ENCODE data around the gene CACNG1.
"Not testable (repeated sequence)": the region's sequence is repeated elsewhere in the genome, so short reads cannot be mapped to it uniquely, and the experiment has no call there.

Gene CACNG1

DNA sequence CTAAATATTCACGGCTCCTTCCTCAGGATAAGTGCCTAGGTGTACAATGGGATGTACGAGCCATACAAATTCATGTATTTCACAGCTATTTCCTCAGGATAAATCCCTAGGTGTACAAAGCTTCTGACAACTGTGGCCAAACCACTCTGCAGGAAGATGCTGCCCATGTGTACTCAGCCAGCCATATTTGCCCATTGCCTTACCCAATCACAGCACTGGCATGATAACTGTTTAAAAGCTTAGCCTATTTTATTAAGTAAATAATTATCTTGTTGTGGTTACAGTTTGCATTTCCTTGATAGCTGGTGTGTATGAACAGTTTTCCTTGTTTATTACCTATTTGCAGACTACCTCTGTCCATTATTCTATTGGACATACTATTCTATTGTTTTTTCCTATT lies 35.1 kb downstream of the CACNG1 start:
- DNase-seq (ENCODE audit: low read depth): no peak

GRCh38 chr17:67080804-67081203 lies 36.5 kb downstream of the CACNG1 start:
- DNase-seq (ENCODE audit: low read depth): no peak

- no peak for DNase-seq (ENCODE audit: low read depth)
Observed at GRCh38 chr17:67082107-67082506, 37.8 kb downstream of the CACNG1 start.

DNA sequence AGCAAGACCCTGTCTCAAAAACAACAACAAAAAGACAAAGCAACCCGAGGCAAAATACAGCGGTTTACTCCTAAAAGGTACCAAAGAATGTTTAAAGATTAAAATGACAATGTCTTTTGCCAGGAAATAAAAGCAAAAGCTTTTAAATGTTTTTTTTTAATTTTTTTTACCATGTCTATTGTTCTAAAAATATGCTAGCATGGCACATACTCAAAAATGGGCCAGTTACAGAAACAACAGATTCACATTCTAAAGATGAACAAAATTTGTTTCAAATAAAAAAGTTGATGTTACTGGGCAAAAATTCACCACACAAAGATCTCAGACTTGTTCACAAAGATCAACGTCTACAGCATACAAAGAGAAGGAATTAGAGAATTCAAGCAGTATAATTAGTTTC lies 41.1 kb downstream of the CACNG1 start:
- DNase-seq (ENCODE audit: low read depth): no peak

- no peak for DNase-seq (ENCODE audit: low read depth)
Observed at GRCh38 chr17:67088639-67089038, 44.3 kb downstream of the CACNG1 start.

GRCh38 chr17:67090341-67090740 lies 46.0 kb downstream of the CACNG1 start:
- no peak for DNase-seq (ENCODE audit: low read depth)

GRCh38 chr17:67092291-67092690 lies 47.9 kb downstream of the CACNG1 start:
- DNase-seq (ENCODE audit: low read depth): no peak

DNA sequence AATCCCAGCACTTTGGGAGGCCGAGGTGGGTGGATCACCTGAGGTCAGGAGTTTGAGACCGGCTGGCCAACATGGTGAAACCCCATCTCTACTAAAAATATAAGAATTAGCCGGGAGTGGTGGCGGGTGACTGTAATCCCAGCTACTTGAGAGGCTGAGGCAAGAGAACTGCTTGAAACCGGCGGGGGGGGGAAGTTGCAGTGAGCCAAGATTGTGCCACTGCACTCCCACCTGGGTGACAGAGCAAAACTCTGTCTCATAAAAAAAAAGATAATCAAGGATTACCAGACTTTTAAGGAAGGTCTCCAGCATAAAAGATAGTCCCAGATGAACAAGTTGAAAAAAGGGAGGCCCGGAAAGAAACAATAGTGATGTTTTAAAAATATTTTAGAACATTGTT lies 48.4 kb downstream of the CACNG1 start:
- DNase-seq (ENCODE audit: low read depth): not testable (repeated sequence)

GRCh38 chr17:67093348-67093747 lies 49.0 kb downstream of the CACNG1 start:
- no peak for DNase-seq (ENCODE audit: low read depth)

DNA sequence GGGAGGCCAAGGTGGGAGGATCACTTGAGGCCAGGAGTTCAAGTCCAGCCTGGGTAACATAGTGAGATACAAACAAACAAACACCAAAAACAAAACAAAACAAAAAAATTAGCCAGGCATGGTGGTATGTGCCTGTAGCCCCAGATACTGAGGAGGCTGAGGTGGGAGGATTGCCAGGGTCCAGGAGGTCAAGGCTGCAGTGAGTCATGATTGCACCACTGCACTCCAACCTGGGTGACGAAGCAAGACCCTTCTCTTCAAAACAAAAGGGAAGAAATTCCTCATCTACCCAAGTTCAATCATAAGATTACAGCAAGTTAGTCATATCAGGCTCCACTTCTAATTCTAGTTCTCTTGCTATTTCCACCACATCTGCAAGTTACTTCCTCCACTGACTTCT lies 50.9 kb downstream of the CACNG1 start:
- not testable (repeated sequence) for DNase-seq (ENCODE audit: low read depth)

DNA sequence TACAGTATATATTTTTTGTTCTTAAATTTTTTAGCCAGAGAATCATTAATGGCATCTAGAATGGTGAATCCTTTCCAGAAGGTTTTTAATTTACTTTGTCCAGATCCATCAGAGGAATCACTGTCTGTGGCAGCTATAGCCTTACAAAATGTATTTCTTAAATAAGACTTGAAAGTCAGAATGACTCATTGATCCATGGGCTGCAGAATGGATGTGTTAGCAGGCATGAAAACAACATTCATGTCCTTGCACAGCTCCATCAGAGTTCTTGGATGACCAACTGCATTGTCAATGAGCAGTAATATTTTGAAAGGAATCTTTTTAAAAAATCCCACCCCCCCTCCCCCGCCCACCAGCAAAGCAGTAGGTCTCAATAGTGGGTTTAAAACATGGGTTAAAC lies 51.4 kb downstream of the CACNG1 start:
- no peak for DNase-seq (ENCODE audit: low read depth)

- DNase-seq (ENCODE audit: low read depth): no peak
Observed at GRCh38 chr17:67096609-67097008, 52.3 kb downstream of the CACNG1 start.

DNA sequence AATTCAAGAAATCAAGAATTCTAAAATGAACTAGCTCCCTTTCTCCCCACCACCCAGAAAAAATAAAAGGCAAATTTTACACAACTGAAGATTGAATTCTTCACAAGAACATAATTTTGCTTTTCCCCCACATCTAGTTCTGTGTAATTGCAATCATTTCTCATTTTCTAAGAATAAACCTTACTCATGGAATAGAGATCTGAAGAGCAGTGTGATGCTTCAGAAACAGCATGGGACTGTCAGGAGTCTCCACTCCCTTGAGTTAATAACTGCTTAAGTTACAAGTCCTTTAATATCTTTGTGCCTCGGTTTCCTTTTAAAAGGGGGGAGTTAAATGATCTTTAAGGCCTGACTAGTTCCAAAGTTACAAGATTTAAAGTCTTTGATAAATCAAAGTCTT lies 53.7 kb downstream of the CACNG1 start:
- DNase-seq (ENCODE audit: low read depth): no peak

- DNase-seq (ENCODE audit: low read depth): not testable (repeated sequence)
Observed at GRCh38 chr17:67104641-67105040, 60.3 kb downstream of the CACNG1 start.

GRCh38 chr17:67105213-67105612 lies 60.9 kb downstream of the CACNG1 start:
- DNase-seq (ENCODE audit: low read depth): no peak

Measured in activated T-cell treated with anti-CD3 and anti-CD28 coated beads for 48 hours (primary cell).